Keratinocyte (primary cell): ENCODE results near the gene AMBRA1. TPM values are rescaled to one million over a fixed set of nuclear protein-coding genes. Genes with fewer than 3 reads are reported as not detected.

Source experiments
- DNase-seq: peaks from one replicate; pipeline ENCODE4 v3.0.0-alpha.2; 2011; ENCODE audit warnings: low read depth, missing footprints, low spot score
- FAIRE-seq: peaks from 2 replicates; lab custom pipeline; 2011; peaks lifted over from hg19 to GRCh38; lab: Jason Lieb, UNC
- H2AFZ ChIP-seq: 2 replicates; pipeline ENCODE4 v1.6.0; 2012; ENCODE audit warnings: low read length, control low read depth, inconsistent platforms; ENCODE audit not compliant: control insufficient read depth
- H3K27ac ChIP-seq: 2 replicates; pipeline ENCODE4 v1.5.1; 2011; ENCODE audit warnings: low read length; ENCODE audit not compliant: control insufficient read depth, insufficient read depth
- H3K27me3 ChIP-seq: 3 replicates; pipeline ENCODE4 v1.6.0; 2011; ENCODE audit warnings: low read length; ENCODE audit not compliant: control insufficient read depth, insufficient read depth; ENCODE audit errors: extremely low read depth
- H3K36me3 ChIP-seq, 2 experiments: 2 replicates in 1 of 2; 3 replicates in 1 of 2; pipeline ENCODE4 v1.5.1; 2011; ENCODE audit warnings: low read length in 2 of 2, mild to moderate bottlenecking in 1 of 2; ENCODE audit not compliant: control insufficient read depth in 2 of 2, insufficient read depth in 2 of 2; ENCODE audit errors: extremely low read depth in 1 of 2
- H3K4me1 ChIP-seq: 3 replicates; pipeline ENCODE4 v1.5.1; 2011; ENCODE audit warnings: low read length; ENCODE audit not compliant: control insufficient read depth, insufficient read depth; ENCODE audit errors: extremely low read depth
- H3K4me2 ChIP-seq: 3 replicates; pipeline ENCODE4 v1.6.0; 2011; ENCODE audit warnings: low read depth, low read length; ENCODE audit not compliant: control insufficient read depth, insufficient read depth; ENCODE audit errors: extremely low read depth
- H3K4me3 ChIP-seq, 3 experiments: fragments of 200-600 bp in 1 of 3; sonication (generic) in 1 of 3; 2 replicates in 2 of 3; 3 replicates in 1 of 3; pipeline ENCODE4 v1.5.1; 2011 to 2016; ENCODE audit warnings: low read length in 3 of 3, mild to moderate bottlenecking in 3 of 3, control low read depth in 2 of 3, inconsistent platforms in 1 of 3, low read depth in 1 of 3, mixed read lengths in 1 of 3, mixed run types in 1 of 3, moderate library complexity in 1 of 3; ENCODE audit not compliant: control insufficient read depth in 2 of 3, insufficient read depth in 2 of 3; ENCODE audit errors: extremely low read depth in 1 of 3
- H3K79me2 ChIP-seq: 2 replicates; pipeline ENCODE4 v1.6.0; 2012; ENCODE audit warnings: low read length; ENCODE audit not compliant: control insufficient read depth, insufficient read depth
- H3K9ac ChIP-seq: 3 replicates; pipeline ENCODE4 v1.6.0; 2011; ENCODE audit warnings: low read length; ENCODE audit not compliant: control insufficient read depth, insufficient read depth; ENCODE audit errors: extremely low read depth
- H3K9me1 ChIP-seq: 3 replicates; pipeline ENCODE4 v1.6.0; 2011; ENCODE audit warnings: low read length; ENCODE audit not compliant: control insufficient read depth, insufficient read depth; ENCODE audit errors: extremely low read depth
- H3K9me3 ChIP-seq: 2 replicates; pipeline ENCODE4 v1.5.1; 2012; ENCODE audit warnings: low read depth, low read length; ENCODE audit not compliant: control insufficient read depth
- H4K20me1 ChIP-seq: 3 replicates; pipeline ENCODE4 v1.6.0; 2011; ENCODE audit warnings: low read length; ENCODE audit not compliant: control insufficient read depth, insufficient read depth; ENCODE audit errors: extremely low read depth
- EZH2 ChIP-seq: IDR thresholded peaks from one replicate; pipeline ENCODE4 v1.6.1; 2012; ENCODE audit warnings: inconsistent platforms, mild to moderate bottlenecking, low read length, moderate library complexity
- dilution Hi-C: fragments of 300-500 bp; cut with MboI; formaldehyde crosslinking; loops from one replicate; pipeline ENCODE4 v1.7.0; 2020; ENCODE audit warnings: low sequenced_read_pairs; ENCODE audit not compliant: extremely low pct_ligation_motif_present
- polyA plus RNA-seq, 5 experiments: library from polyadenylated mRNA; depleted of rRNA in 3 of 5; stranded (reverse) in 3 of 5; stranded (forward) in 1 of 5; unstranded in 1 of 5; fragments of >200 nt; gene quantifications; 1 replicate in 1 of 5; 2 replicates in 3 of 5; 3 replicates in 1 of 5; pipeline versions ENCODE4 v1.2.1 to v1.2.3, GENCODE V29; 2011 to 2012; ENCODE audit warnings: missing spikeins in 2 of 5, low read depth in 1 of 5, low replicate concordance in 1 of 5
- TF ChIP-seq, protein P1 (sequence below), 3 experiments: IDR thresholded peaks in 1 of 3; conservative IDR thresholded peaks in 1 of 3; optimal IDR thresholded peaks in 1 of 3; 2 replicates in 2 of 3; 3 replicates in 1 of 3; pipeline versions ENCODE3 to v1.5.1; 2011; ENCODE audit warnings: low read length in 3 of 3, mild to moderate bottlenecking in 3 of 3, moderate library complexity in 2 of 3, control low read depth in 1 of 3, inconsistent platforms in 1 of 3; ENCODE audit not compliant: insufficient read depth in 2 of 3; ENCODE audit errors: extremely low read depth in 1 of 3

The AMBRA1 gene
- polyA plus RNA-seq, 1 donor (not counting 4 experiments of a cell fraction or from before 2014, with no cell fraction given), result 10.5 TPM

DNA sequence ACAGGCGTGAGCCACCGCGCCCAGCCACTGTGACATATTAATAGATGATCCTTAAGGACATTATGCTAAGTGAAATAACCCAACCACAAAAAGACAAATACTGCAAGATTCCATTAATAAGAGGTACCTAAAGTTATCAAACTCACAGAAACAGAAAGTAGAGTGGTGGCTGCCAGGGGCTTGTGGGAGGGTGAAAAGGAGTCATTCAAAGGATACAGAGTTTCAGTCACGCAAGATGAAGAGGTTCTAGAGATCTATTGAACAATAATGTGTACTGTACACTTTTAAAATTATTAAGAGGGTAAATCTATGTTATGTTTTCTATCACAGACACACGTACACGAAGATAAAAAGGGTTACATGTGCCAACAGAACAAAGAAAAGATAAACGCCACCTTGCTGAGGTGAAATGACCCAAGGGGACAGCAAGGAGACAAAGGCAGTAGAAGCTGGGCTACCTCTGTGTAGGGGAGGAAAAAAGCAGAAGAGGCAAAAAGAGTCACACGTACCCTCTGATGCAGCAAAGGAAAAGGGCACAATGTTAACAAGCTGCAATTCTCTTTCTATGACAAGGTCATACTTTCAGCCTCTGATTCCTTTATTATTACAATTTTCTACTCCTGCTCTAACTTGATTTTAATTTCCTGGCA is 65.3 kb downstream of the AMBRA1 start:
- TF ChIP-seq EZH2, result no peak
- TF ChIP-seq, protein P1, sequence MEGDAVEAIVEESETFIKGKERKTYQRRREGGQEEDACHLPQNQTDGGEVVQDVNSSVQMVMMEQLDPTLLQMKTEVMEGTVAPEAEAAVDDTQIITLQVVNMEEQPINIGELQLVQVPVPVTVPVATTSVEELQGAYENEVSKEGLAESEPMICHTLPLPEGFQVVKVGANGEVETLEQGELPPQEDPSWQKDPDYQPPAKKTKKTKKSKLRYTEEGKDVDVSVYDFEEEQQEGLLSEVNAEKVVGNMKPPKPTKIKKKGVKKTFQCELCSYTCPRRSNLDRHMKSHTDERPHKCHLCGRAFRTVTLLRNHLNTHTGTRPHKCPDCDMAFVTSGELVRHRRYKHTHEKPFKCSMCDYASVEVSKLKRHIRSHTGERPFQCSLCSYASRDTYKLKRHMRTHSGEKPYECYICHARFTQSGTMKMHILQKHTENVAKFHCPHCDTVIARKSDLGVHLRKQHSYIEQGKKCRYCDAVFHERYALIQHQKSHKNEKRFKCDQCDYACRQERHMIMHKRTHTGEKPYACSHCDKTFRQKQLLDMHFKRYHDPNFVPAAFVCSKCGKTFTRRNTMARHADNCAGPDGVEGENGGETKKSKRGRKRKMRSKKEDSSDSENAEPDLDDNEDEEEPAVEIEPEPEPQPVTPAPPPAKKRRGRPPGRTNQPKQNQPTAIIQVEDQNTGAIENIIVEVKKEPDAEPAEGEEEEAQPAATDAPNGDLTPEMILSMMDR (optimal IDR thresholded peaks at IDR 0.05 in 1 of 3, IDR thresholded peaks at IDR 0.05 in 1 of 3, conservative IDR thresholded peaks at IDR 0.05 in 1 of 3; ENCODE audit: extremely low read depth in 1 of 3, insufficient read depth in 2 of 3, low read length in 3 of 3), result no peak
- dilution Hi-C loops, result no loop called here
- peaks cover 72% of the 10 kb centered on the region for H3K79me2 ChIP-seq
- H4K20me1 ChIP-seq, result peaks cover 25% of the 10 kb centered on the region
- FAIRE-seq, result no peak
- H3K4me1 ChIP-seq, result peaks cover 14% of the 10 kb centered on the region
- no peaks in the 10 kb centered on the region for H3K36me3 ChIP-seq
- H3K4me3 ChIP-seq, result no peak overlapping the region
- no peaks in the 10 kb centered on the region for H3K27me3 ChIP-seq
- no peak overlapping the region for H3K9ac ChIP-seq
- H3K9me3 ChIP-seq, result no peaks in the 10 kb centered on the region
- no peak overlapping the region for H2AFZ ChIP-seq
- no peak overlapping the region for H3K4me2 ChIP-seq
- no peak for DNase-seq
- H3K27ac ChIP-seq, result no peak overlapping the region
- no peaks in the 10 kb centered on the region for H3K9me1 ChIP-seq

DNA sequence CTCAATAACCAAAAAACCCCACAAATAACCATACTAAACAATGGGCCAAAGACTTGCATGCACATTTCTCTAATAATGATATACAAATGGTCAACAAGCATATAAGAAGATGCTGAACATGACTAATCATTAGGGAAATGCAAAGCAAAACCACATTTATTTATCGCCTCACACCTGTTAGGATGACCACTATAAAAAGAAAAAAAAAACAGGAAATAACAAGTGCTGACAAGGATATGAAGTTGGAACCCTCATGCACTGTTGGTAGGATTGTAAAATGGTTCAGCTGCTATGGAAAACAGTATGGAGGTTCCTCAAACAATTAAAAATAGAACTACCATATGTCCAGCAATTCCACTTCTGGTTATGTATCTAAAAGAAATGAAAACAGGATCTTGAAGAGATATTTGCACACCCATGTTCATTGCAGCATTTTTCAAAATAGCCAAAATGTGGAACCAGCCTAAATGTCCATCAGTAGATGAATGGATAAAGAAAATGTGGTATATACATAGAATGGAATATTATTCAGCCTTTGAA is 66.2 kb downstream of the AMBRA1 start:
- TF ChIP-seq EZH2, result no peak
- TF ChIP-seq, protein P1 (optimal IDR thresholded peaks at IDR 0.05 in 1 of 3, IDR thresholded peaks at IDR 0.05 in 1 of 3, conservative IDR thresholded peaks at IDR 0.05 in 1 of 3; ENCODE audit: extremely low read depth in 1 of 3, insufficient read depth in 2 of 3, low read length in 3 of 3), result no peak
- Histone ChIP-seq H3K36me3 (no peaks in the 10 kb centered on the region), H4K20me1 (peaks cover 23% of the 10 kb centered on the region), H3K4me1 (peaks cover 14% of the 10 kb centered on the region), H3K4me3 (no peak overlapping the region), H3K27me3 (no peaks in the 10 kb centered on the region), H3K9me1 (no peaks in the 10 kb centered on the region), H3K9ac (no peak overlapping the region), H3K4me2 (no peak overlapping the region), H2AFZ (no peak overlapping the region), H3K9me3 (no peaks in the 10 kb centered on the region), H3K27ac (no peak overlapping the region), H3K79me2 (peaks cover 76% of the 10 kb centered on the region)
- dilution Hi-C loops, result no loop called here
- no peak for FAIRE-seq
- no peak for DNase-seq
